ENCODE data around the gene CHSY1.

- no peak for TF ChIP-seq TARDBP (IDR thresholded peaks at IDR 0.05)
- no peak for TF ChIP-seq FOXA1 (IDR thresholded peaks at IDR 0.05)
- TF ChIP-seq PKNOX1 (IDR thresholded peaks at IDR 0.05): no peak
- no peak for TF ChIP-seq BHLHE40 (IDR thresholded peaks at IDR 0.05; ENCODE audit: borderline replicate concordance)
- TF ChIP-seq ZNF384 (IDR thresholded peaks at IDR 0.05): no peak
- TF ChIP-seq SUZ12 (IDR thresholded peaks at IDR 0.05): no peak
Measured at GRCh38 chr15:101286471-101287114, 34.7 kb upstream of the CHSY1 start.

All from HEK293T (cell line).